ENCODE measurements around the gene RFLNA.
"Not testable (repeated sequence)": the region's sequence is repeated elsewhere in the genome, so short reads cannot be mapped to it uniquely, and the experiment has no call there.

RFLNA gene

DNA sequence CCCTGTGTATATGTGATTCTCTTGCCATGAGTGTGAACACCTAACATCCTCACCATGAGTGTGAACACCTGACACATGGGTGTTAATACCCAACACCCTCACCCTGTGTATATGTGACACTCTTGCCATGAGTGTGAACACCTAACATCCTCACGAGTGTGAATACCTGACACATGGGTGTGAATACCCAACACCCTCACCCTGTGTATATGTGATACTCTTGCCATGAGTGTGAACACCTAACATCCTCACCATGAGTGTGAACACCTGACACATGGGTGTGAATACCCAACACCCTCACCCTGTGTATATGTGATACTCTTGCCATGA lies 28.1 kb downstream of the RFLNA start:
- not testable (repeated sequence) for H3K27me3 ChIP-seq (ENCODE audit: control insufficient read depth, insufficient read depth, low read length); H3K9ac ChIP-seq (ENCODE audit: low read length); H3K27ac ChIP-seq (ENCODE audit: low read depth, low read length); H3K4me3 ChIP-seq (ENCODE audit: low read depth, low read length)
- Histone ChIP-seq H3K4me1 (ENCODE audit: control insufficient read depth, insufficient read depth, low read length) (peaks cover 11% of the 10 kb centered on the region), H3K36me3 (ENCODE audit: control insufficient read depth, insufficient read depth, low read length) (peaks cover 42% of the 10 kb centered on the region), H3K9me3 (ENCODE audit: control insufficient read depth, insufficient read depth, low read depth, low read length) (peaks cover 20% of the 10 kb centered on the region)

GRCh38 chr12:124323771-124324530 lies 29.1 kb downstream of the RFLNA start:
- peaks cover 51% of the 10 kb centered on the region for H3K36me3 ChIP-seq (ENCODE audit: control insufficient read depth, insufficient read depth, low read length)
- peaks cover 20% of the 10 kb centered on the region for H3K9me3 ChIP-seq (ENCODE audit: control insufficient read depth, insufficient read depth, low read depth, low read length)
- peaks cover under 1% of the 10 kb centered on the region for H3K4me1 ChIP-seq (ENCODE audit: control insufficient read depth, insufficient read depth, low read length)
- H3K4me3 ChIP-seq (ENCODE audit: low read depth, low read length) = no peak overlapping the region
- no peaks in the 10 kb centered on the region for H3K27me3 ChIP-seq (ENCODE audit: control insufficient read depth, insufficient read depth, low read length)
- H3K9ac ChIP-seq (ENCODE audit: low read length) = no peak overlapping the region
- H3K27ac ChIP-seq (ENCODE audit: low read depth, low read length) = no peak overlapping the region

DNA sequence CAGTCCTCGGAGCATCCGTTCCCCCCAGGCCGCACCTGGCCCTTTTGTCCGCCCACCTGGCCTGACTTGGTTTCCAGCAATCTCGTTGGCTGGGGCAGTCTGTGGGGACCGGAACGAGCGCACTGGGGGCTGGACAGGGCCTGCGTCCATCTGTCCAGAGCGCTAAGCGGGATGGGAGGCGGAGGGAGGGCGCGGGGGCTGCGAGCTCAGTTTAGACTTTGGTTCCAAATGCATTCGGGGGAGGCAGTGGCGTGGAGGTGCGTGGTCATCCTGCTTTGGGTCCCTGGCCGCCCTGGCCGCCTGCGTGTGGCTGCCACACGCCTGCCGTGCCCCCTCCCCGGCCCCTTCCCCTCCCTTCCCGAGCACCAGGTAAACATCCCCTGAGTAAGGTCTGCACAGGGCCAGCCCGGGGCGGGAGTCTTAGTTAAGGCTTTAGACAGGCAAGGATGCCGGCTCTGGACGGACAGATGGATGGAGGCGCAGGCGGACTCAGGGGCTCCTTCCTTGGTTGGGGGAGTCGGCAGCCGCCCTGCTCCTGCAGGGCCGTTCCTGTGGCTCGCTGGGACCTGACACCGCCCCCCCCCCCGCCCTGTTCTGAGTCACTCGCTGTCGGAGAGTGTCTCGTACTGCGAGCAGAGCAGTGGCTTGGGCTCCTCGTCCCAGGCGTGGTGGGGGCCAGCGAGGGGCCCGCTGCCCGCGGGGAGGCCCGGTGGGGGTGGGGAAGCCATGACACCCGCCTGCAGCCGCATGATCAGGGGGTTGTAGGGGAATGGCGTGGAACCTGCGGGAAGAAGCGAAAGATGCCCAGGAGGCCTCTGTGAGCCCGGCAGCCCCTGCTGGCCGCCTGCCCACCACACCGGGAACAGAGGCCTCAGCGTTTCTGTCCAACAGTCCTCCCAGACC lies 30.2 kb downstream of the RFLNA start:
- Histone ChIP-seq H3K36me3 (ENCODE audit: control insufficient read depth, insufficient read depth, low read length) (peaks cover 60% of the 10 kb centered on the region), H3K27me3 (ENCODE audit: control insufficient read depth, insufficient read depth, low read length) (no peaks in the 10 kb centered on the region), H3K4me3 (ENCODE audit: low read depth, low read length) (no peak overlapping the region), H3K9ac (ENCODE audit: low read length) (no peak overlapping the region), H3K27ac (ENCODE audit: low read depth, low read length) (no peak overlapping the region), H3K4me1 (ENCODE audit: control insufficient read depth, insufficient read depth, low read length) (no peaks in the 10 kb centered on the region; the same call in 1 of the 2 replicates), H3K9me3 (ENCODE audit: control insufficient read depth, insufficient read depth, low read depth, low read length) (peaks cover 20% of the 10 kb centered on the region)

DNA sequence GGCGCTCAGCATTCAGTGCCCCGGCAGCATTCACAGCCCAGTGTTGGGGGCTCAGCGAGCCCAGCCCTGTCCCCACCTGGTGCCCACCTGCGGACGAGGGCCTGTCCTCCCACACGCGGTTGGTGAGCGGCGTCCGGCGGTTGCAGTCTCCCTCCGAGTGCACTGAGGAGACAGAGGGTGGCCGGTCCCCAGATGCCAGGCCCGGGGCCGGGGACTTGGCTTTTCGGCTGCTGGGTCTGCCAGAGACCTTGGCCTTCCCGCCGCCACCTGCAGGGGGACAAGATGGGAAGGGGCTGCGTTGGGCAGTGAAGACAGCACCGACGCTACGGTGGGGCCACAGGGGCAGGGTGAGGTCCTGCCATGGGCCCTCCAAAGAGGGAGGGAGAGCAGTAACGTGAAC lies 31.2 kb downstream of the RFLNA start:
- H3K4me3 ChIP-seq (ENCODE audit: low read depth, low read length) = no peak overlapping the region
- H3K4me1 ChIP-seq (ENCODE audit: control insufficient read depth, insufficient read depth, low read length) = no peaks in the 10 kb centered on the region; the same call in 1 of the 2 replicates
- peaks cover 69% of the 10 kb centered on the region for H3K36me3 ChIP-seq (ENCODE audit: control insufficient read depth, insufficient read depth, low read length)
- peaks cover 20% of the 10 kb centered on the region for H3K9me3 ChIP-seq (ENCODE audit: control insufficient read depth, insufficient read depth, low read depth, low read length)
- no peak overlapping the region for H3K9ac ChIP-seq (ENCODE audit: low read length)
- no peak overlapping the region for H3K27ac ChIP-seq (ENCODE audit: low read depth, low read length)
- no peaks in the 10 kb centered on the region for H3K27me3 ChIP-seq (ENCODE audit: control insufficient read depth, insufficient read depth, low read length)

DNA sequence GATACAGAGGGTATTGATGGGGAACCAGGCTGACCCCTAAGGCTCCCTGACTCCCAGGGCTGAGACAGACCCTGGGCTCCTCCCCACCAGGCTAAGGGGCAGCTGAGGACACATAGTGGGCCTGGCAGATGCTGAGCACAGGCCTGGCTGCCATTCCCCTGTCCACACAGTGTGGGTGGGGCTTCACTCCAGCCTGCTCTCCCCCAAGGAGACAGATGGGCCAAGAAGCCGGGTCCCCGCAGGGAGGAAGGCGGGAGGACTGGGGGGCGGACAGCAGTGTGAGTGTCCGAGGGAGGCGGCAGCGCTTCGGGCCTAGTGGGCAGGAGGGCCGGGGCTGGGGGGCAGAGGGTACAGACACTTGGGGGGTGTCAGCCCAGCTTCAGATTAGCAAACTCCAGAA lies 32.0 kb downstream of the RFLNA start:
- no peak overlapping the region for H3K4me3 ChIP-seq (ENCODE audit: low read depth, low read length)
- peaks cover 20% of the 10 kb centered on the region for H3K9me3 ChIP-seq (ENCODE audit: control insufficient read depth, insufficient read depth, low read depth, low read length)
- no peak overlapping the region for H3K9ac ChIP-seq (ENCODE audit: low read length)
- H3K27ac ChIP-seq (ENCODE audit: low read depth, low read length) = no peak overlapping the region
- H3K36me3 ChIP-seq (ENCODE audit: control insufficient read depth, insufficient read depth, low read length) = peaks cover 77% of the 10 kb centered on the region
- H3K4me1 ChIP-seq (ENCODE audit: control insufficient read depth, insufficient read depth, low read length) = no peaks in the 10 kb centered on the region; the same call in 1 of the 2 replicates
- no peaks in the 10 kb centered on the region for H3K27me3 ChIP-seq (ENCODE audit: control insufficient read depth, insufficient read depth, low read length)

- Histone ChIP-seq H3K9ac (ENCODE audit: low read length) (no peak overlapping the region), H3K4me1 (ENCODE audit: control insufficient read depth, insufficient read depth, low read length) (no peaks in the 10 kb centered on the region; the same call in 1 of the 2 replicates), H3K9me3 (ENCODE audit: control insufficient read depth, insufficient read depth, low read depth, low read length) (peaks cover 20% of the 10 kb centered on the region), H3K36me3 (ENCODE audit: control insufficient read depth, insufficient read depth, low read length) (peaks cover 83% of the 10 kb centered on the region), H3K4me3 (ENCODE audit: low read depth, low read length) (no peak overlapping the region), H3K27me3 (ENCODE audit: control insufficient read depth, insufficient read depth, low read length) (no peaks in the 10 kb centered on the region), H3K27ac (ENCODE audit: low read depth, low read length) (no peak overlapping the region)
Measured at GRCh38 chr12:124327362-124328043, 32.6 kb downstream of the RFLNA start.

DNA sequence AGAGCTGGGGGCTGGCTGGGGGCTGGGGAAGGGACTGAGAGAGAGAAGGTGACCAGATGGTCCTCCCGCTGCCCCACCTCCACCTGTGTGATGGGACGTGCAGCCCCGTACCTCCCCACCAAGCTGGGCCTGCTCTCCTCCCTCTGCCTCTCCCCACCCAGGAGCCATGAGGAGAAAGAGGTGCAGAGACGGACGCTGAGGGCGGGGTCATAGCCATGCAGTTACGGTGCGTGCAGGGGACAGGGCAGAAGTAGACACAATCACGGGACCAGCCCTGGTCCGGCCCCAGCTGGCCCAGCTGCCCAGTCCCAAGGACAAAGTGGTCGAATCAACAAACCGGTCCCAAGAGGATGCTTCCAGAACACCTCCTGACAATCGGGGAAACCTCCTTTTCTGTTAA lies 33.2 kb downstream of the RFLNA start:
- Histone ChIP-seq H3K4me3 (ENCODE audit: low read depth, low read length) (no peak overlapping the region), H3K4me1 (ENCODE audit: control insufficient read depth, insufficient read depth, low read length) (no peaks in the 10 kb centered on the region; the same call in 1 of the 2 replicates), H3K27me3 (ENCODE audit: control insufficient read depth, insufficient read depth, low read length) (no peaks in the 10 kb centered on the region), H3K36me3 (ENCODE audit: control insufficient read depth, insufficient read depth, low read length) (peaks cover 86% of the 10 kb centered on the region), H3K9ac (ENCODE audit: low read length) (no peak overlapping the region), H3K27ac (ENCODE audit: low read depth, low read length) (no peak overlapping the region), H3K9me3 (ENCODE audit: control insufficient read depth, insufficient read depth, low read depth, low read length) (peaks cover 17% of the 10 kb centered on the region)

GRCh38 chr12:124328636-124329035 lies 33.7 kb downstream of the RFLNA start:
- no peak overlapping the region for H3K27ac ChIP-seq (ENCODE audit: low read depth, low read length)
- peaks cover 13% of the 10 kb centered on the region for H3K9me3 ChIP-seq (ENCODE audit: control insufficient read depth, insufficient read depth, low read depth, low read length)
- no peak overlapping the region for H3K9ac ChIP-seq (ENCODE audit: low read length)
- H3K36me3 ChIP-seq (ENCODE audit: control insufficient read depth, insufficient read depth, low read length) = peaks cover 85% of the 10 kb centered on the region
- H3K4me1 ChIP-seq (ENCODE audit: control insufficient read depth, insufficient read depth, low read length) = no peaks in the 10 kb centered on the region; the same call in 1 of the 2 replicates
- no peaks in the 10 kb centered on the region for H3K27me3 ChIP-seq (ENCODE audit: control insufficient read depth, insufficient read depth, low read length)
- no peak overlapping the region for H3K4me3 ChIP-seq (ENCODE audit: low read depth, low read length)

DNA sequence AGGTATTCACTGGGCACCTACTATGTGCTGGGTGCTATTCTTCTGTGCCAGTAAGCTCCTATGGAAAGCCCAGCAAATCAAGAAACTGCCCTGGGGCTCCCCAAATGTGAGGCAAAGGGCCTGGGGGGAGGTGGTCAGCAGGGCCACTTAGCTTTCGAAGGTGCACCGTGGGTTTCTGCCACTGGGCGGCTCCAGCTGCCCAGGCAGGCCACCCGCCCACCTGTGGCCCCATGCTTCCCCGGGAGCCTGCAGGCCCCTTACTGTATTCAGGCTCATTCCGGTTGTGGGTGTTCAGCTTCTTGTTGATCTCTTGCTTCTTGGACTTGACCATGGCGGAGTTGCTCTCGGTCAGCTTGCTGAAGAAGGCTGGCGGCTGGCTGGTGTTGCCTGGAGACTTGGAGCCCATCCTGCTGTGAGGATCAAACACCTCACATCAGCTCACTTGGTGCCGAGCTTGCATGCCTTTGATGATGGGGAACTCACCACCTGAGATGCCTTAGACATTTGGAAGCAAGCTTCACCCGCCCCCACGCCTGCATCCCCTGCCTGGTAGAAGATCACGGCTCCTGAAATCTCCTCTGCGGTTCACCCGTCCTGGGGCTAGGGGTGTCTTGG lies 37.3 kb downstream of the RFLNA start:
- Histone ChIP-seq H3K36me3 (ENCODE audit: control insufficient read depth, insufficient read depth, low read length) (peaks cover 87% of the 10 kb centered on the region), H3K4me1 (ENCODE audit: control insufficient read depth, insufficient read depth, low read length) (no peaks in the 10 kb centered on the region; the same call in 1 of the 2 replicates), H3K27me3 (ENCODE audit: control insufficient read depth, insufficient read depth, low read length) (no peaks in the 10 kb centered on the region), H3K9ac (ENCODE audit: low read length) (no peak overlapping the region), H3K27ac (ENCODE audit: low read depth, low read length) (no peak overlapping the region), H3K9me3 (ENCODE audit: control insufficient read depth, insufficient read depth, low read depth, low read length) (no peaks in the 10 kb centered on the region), H3K4me3 (ENCODE audit: low read depth, low read length) (no peak overlapping the region)

DNA sequence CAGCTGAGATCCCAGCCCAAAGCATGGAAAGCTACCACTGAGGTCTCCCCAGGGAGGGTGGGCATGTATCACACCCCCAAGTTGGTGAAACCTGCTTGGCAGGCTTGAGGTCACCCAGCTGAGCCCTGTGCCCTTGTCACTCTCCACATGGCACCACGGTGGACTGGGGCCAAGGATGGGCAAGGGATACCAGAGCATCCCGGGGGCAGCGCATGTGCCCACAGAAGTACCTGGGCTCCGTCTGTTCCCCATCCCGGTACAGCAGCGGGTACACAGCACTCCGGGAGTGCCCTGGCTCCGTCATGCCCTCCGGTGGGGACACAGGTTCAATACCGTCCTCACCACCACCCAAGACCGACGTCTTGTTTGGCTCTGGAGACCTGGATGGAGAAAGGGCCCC lies 38.0 kb downstream of the RFLNA start:
- no peaks in the 10 kb centered on the region; the same call in 1 of the 2 replicates for H3K4me1 ChIP-seq (ENCODE audit: control insufficient read depth, insufficient read depth, low read length)
- no peak overlapping the region for H3K4me3 ChIP-seq (ENCODE audit: low read depth, low read length)
- H3K27me3 ChIP-seq (ENCODE audit: control insufficient read depth, insufficient read depth, low read length) = no peaks in the 10 kb centered on the region
- H3K9ac ChIP-seq (ENCODE audit: low read length) = no peak overlapping the region
- no peaks in the 10 kb centered on the region for H3K9me3 ChIP-seq (ENCODE audit: control insufficient read depth, insufficient read depth, low read depth, low read length)
- H3K27ac ChIP-seq (ENCODE audit: low read depth, low read length) = no peak overlapping the region
- peaks cover 92% of the 10 kb centered on the region for H3K36me3 ChIP-seq (ENCODE audit: control insufficient read depth, insufficient read depth, low read length)

Measured in HUES6 (cell line).